ENCODE data around the gene SLC35E4.

DNA sequence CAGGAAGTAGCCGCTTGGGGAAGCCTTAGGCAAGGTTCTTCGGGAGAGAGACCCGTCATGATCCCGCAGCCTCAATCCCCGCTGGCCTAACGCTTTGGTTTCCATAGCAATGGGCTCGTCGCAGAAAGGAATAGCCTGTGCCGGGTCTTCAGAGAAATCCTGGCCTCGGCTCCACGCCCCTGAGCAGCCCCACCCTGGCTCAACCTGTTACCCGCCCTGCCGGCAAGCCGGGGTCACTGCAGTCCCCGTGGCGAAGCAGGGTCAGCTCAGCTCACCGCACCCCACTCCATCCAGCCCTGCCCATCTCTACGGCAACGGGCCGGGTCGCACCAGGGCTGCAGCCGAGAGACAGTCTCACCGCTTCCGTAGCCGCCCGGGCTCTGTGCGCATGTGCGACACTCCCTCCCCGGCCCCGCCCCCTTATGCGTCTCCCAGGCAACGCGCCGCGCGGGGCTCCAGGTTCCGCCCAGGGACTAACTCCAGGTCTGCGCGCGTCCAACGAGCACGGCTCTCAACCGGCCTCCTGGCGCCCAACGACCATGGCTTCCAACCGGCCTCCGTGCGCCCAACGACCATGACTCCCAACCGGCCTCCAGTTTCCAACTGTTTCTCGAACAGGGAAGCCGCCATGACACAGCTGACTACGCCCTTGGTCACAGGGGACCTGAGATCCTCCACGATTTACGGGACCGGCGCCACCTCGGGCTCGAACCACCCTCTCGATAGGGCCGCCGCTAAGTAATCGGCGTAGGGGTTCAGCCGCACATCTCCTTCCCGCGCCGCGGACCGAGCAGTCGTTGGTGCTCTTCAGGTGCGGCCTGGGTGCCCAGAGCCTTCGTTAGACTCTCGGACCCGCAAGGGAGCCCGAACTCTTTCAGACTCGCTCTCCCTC is 32.2 kb downstream of the SLC35E4 start, which contains the start of gene DUSP18:
- no peak for TF ChIP-seq CTCF (IDR thresholded peaks at IDR 0.05)
- TF ChIP-seq POLR2A (IDR thresholded peaks at IDR 0.05), result no peak
